Osteoblast (primary cell): ENCODE measurements around the gene OTUB2. TPM values are rescaled to one million over a fixed set of nuclear protein-coding genes. Genes with fewer than 3 reads are reported as not detected.

ENCODE experiments used
- DNase-seq: peaks from one replicate; pipeline ENCODE4 v3.0.0; 2011; ENCODE audit warnings: low spot score, mixed read lengths; ENCODE audit not compliant: insufficient read length; ENCODE audit errors: missing footprints
- H2AFZ ChIP-seq: 2 replicates; pipeline ENCODE4 v1.6.0; 2011; ENCODE audit warnings: mild to moderate bottlenecking, low read length
- H3K27ac ChIP-seq: 2 replicates; pipeline ENCODE4 v1.5.1; 2011; ENCODE audit warnings: mild to moderate bottlenecking, low read depth, low read length, moderate library complexity
- H3K27me3 ChIP-seq: 2 replicates; pipeline ENCODE4 v1.6.0; 2012; ENCODE audit warnings: mild to moderate bottlenecking, control low read depth, inconsistent platforms, low read length, moderate library complexity; ENCODE audit not compliant: insufficient read depth
- H3K36me3 ChIP-seq: 2 replicates; pipeline ENCODE4 v1.5.1; 2011; ENCODE audit warnings: mild to moderate bottlenecking, low read length, control low read depth, moderate library complexity; ENCODE audit not compliant: insufficient read depth
- H3K4me1 ChIP-seq: 2 replicates; pipeline ENCODE4 v1.5.1; 2011; ENCODE audit warnings: mild to moderate bottlenecking, low read length, control low read depth, moderate library complexity; ENCODE audit not compliant: insufficient read depth
- H3K4me2 ChIP-seq: 2 replicates; pipeline ENCODE4 v1.6.0; 2011; ENCODE audit warnings: mild to moderate bottlenecking, low read length; ENCODE audit not compliant: insufficient read depth
- H3K4me3 ChIP-seq: fragments of 200-600 bp; sonication (generic); 3 replicates; pipeline ENCODE4 v1.5.1; 2012; ENCODE audit warnings: mild to moderate bottlenecking, low read length, inconsistent platforms; ENCODE audit not compliant: insufficient read depth
- H3K79me2 ChIP-seq: 2 replicates; pipeline ENCODE4 v1.6.0; 2012; ENCODE audit warnings: mild to moderate bottlenecking, low read length, control low read depth, inconsistent platforms; ENCODE audit not compliant: insufficient read depth
- H3K9me3 ChIP-seq: 2 replicates; pipeline ENCODE4 v1.5.1; 2011; ENCODE audit warnings: low read depth, low read length, control low read depth
- H4K20me1 ChIP-seq: 2 replicates; pipeline ENCODE4 v1.6.0; 2012; ENCODE audit warnings: mild to moderate bottlenecking, low read length, control low read depth; ENCODE audit not compliant: insufficient read depth
- total RNA-seq: library from RNA; depleted of rRNA; stranded (reverse); fragments of >200 nt; gene quantifications from 2 replicates; pipeline ENCODE4 v1.2.3, GENCODE V29; 2012
- TF ChIP-seq, protein P1 (sequence below): IDR thresholded peaks from 2 replicates; pipeline ENCODE4 v1.5.1; 2011; ENCODE audit warnings: mild to moderate bottlenecking, low read depth, low read length, moderate library complexity; ENCODE audit errors: extremely low read depth

OTUB2 gene
- total RNA-seq, 1 donor: 1.4 TPM

DNA sequence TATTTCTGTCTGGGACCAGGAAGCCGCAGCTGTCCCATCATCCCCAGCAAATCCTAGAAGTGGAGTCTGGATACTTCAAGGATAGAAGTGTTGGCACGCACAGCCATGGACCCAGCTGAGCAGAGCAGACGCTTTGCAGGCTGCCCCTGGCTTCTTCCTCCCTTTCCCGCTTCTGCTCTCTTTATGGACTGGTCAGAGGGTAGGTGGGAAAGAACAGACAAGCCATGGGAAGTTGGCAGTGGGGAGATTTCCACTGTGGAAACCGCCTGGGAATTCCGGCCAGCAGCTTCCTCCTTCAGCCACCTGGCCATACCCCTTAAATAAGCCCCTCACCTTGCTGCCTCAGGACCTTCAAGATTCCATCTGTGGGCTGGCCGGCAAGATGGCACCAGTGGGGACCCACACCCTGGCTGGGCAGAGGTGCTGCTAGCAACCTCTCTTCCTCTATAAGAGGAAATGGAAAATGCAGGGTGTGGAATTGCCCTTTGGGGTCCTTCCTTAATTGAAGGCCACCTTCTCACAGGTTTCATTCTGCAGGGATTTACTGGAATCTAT, 20.6 kb downstream of the OTUB2 start:
- Histone ChIP-seq H3K4me3 (no peak overlapping the region), H3K4me1 (peaks cover 19% of the 10 kb centered on the region), H3K4me2 (no peak overlapping the region), H4K20me1 (peaks cover 25% of the 10 kb centered on the region), H3K79me2 (no peaks in the 10 kb centered on the region), H3K36me3 (peaks cover 58% of the 10 kb centered on the region), H2AFZ (no peak overlapping the region), H3K9me3 (no peaks in the 10 kb centered on the region), H3K27me3 (no peaks in the 10 kb centered on the region), H3K27ac (no peak overlapping the region)
- TF ChIP-seq, protein P1, sequence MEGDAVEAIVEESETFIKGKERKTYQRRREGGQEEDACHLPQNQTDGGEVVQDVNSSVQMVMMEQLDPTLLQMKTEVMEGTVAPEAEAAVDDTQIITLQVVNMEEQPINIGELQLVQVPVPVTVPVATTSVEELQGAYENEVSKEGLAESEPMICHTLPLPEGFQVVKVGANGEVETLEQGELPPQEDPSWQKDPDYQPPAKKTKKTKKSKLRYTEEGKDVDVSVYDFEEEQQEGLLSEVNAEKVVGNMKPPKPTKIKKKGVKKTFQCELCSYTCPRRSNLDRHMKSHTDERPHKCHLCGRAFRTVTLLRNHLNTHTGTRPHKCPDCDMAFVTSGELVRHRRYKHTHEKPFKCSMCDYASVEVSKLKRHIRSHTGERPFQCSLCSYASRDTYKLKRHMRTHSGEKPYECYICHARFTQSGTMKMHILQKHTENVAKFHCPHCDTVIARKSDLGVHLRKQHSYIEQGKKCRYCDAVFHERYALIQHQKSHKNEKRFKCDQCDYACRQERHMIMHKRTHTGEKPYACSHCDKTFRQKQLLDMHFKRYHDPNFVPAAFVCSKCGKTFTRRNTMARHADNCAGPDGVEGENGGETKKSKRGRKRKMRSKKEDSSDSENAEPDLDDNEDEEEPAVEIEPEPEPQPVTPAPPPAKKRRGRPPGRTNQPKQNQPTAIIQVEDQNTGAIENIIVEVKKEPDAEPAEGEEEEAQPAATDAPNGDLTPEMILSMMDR: no peak
- DNase-seq: no peak

DNA sequence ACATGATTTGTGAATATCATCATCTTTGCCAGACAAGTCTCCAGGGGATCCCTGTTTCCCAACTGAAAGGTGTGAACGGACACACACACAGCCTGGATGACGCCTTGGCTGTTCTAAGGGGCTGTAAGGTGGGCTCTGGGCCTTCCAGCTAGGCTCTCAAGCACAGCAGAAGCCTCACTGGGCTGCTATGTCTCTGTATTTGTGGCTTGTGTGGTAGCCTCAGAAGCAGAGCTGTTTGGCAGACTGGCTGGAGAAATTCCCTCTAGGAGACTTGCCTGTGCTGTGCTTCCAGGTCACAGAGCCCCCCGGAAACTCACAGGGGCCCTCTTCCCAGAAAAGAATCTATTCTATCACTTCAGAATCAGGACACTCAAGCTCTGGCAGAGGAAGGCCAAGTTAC, 21.4 kb downstream of the OTUB2 start:
- TF ChIP-seq, protein P1: no peak
- no peak for DNase-seq
- H3K36me3 ChIP-seq: peaks cover 66% of the 10 kb centered on the region
- no peak overlapping the region for H3K27ac ChIP-seq
- H3K4me2 ChIP-seq: no peak overlapping the region
- H3K4me3 ChIP-seq: no peak overlapping the region
- peaks cover 11% of the 10 kb centered on the region for H3K4me1 ChIP-seq
- H2AFZ ChIP-seq: no peak overlapping the region
- no peaks in the 10 kb centered on the region for H3K79me2 ChIP-seq
- no peaks in the 10 kb centered on the region for H3K9me3 ChIP-seq
- peaks cover 27% of the 10 kb centered on the region for H4K20me1 ChIP-seq
- no peaks in the 10 kb centered on the region for H3K27me3 ChIP-seq

DNA sequence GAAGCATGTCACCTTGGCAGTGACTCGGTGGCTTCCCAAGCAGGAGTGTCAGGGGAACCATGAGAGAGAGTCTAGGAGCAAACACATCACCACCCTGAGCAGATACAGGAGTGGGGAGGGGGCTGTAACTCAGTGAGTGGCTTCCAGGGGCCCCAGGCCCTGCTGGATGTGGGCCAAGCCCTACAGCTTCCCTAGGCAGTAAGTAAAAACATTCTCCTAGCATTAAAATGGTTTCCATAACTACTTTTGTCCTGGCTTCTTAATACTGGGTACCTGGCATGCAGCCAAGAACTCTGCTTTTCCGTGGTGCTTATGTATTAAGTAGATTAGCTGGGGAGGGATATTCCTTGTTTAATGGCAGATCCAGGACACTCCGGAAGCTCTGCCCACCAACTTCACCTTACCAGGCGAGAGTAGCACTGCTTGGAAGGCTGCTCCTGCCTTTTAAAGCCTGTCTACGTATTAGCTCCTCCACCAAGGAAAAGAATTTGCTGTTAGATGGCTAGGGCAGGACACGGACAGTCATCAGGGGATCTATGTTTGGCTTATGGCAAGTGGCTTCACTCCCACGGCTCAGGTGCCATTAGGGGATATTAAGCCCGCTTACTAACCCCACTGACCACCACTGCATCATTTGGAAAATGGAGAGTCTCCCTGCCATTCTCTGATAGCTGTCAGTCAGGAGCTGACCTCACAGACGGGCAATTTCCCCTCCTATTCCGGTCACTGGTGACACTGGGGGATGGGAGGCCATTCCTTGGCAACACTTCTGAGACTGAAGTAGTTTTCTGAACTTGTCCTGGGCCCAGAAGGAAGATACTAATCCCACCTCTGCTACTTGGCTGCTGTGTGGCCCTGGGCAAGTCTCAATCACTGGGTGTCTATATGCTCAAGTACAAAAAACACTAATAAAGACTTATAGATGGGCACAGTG, 22.8 kb downstream of the OTUB2 start:
- H3K9me3 ChIP-seq: no peaks in the 10 kb centered on the region
- H4K20me1 ChIP-seq: peaks cover 14% of the 10 kb centered on the region
- H3K4me1 ChIP-seq: no peaks in the 10 kb centered on the region
- no peak overlapping the region for H3K4me3 ChIP-seq
- TF ChIP-seq, protein P1: no peak
- H3K79me2 ChIP-seq: no peaks in the 10 kb centered on the region
- no peak overlapping the region for H3K4me2 ChIP-seq
- no peak for DNase-seq
- H3K27ac ChIP-seq: no peak overlapping the region
- no peaks in the 10 kb centered on the region for H3K27me3 ChIP-seq
- no peak overlapping the region for H2AFZ ChIP-seq
- peaks cover 75% of the 10 kb centered on the region for H3K36me3 ChIP-seq

DNA sequence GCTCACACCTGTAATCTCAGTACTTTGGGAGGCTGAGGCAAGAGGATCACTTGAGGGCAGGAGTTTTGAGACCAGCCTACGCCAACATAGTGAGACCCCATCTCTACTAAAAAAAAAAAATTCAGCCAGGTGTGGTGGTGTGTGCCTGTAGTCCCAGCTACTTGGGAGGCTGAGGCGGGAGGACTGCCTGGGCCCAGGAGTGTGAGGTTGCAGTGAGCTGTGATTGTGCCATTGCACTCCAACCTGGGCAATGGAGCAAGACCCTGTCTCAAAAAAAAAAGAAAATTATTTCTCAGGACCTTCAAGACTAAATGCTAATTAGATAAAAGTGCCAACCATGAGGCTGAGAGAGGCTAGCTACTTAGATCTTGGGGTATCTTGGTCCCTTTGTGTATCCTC, 23.5 kb downstream of the OTUB2 start:
- Histone ChIP-seq H3K27ac (no peak overlapping the region), H3K4me3 (no peak overlapping the region), H3K4me2 (no peak overlapping the region), H2AFZ (no peak overlapping the region), H3K36me3 (peaks cover 81% of the 10 kb centered on the region), H3K4me1 (no peaks in the 10 kb centered on the region), H3K27me3 (no peaks in the 10 kb centered on the region), H4K20me1 (peaks cover 14% of the 10 kb centered on the region), H3K9me3 (no peaks in the 10 kb centered on the region), H3K79me2 (no peaks in the 10 kb centered on the region)
- no peak for DNase-seq
- TF ChIP-seq, protein P1: no peak
